ENCODE data around the gene SOWAHB.

- no peak for TF ChIP-seq CTCF (IDR thresholded peaks at IDR 0.05)
- TF ChIP-seq POLR2A (IDR thresholded peaks at IDR 0.05) = no peak
These were observed 395 bp upstream of the SOWAHB start for GRCh38 chr4:76898385-76898692.

Data from uterus (tissue), 2 donors.